Astrocyte (in vitro differentiated cells and primary cell): ENCODE results near the gene RBL2. TPM values are rescaled to one million over a fixed set of nuclear protein-coding genes. Genes with fewer than 3 reads are reported as not detected.

Source experiments
- DNase-seq: peaks from one replicate; pipeline ENCODE4 v3.0.0-alpha.2; 2010; ENCODE audit warnings: low read depth
- FAIRE-seq: peaks from 2 replicates; lab custom pipeline; 2011; peaks lifted over from hg19 to GRCh38; lab: Jason Lieb, UNC
- H2AFZ ChIP-seq: 2 replicates; pipeline ENCODE4 v1.6.0; 2012; ENCODE audit warnings: low read depth, low read length, inconsistent platforms
- H3K27ac ChIP-seq: 2 replicates; pipeline ENCODE4 v1.5.1; 2011; ENCODE audit warnings: low read depth, low read length, inconsistent platforms
- H3K27me3 ChIP-seq: 2 replicates; pipeline ENCODE4 v1.6.0; 2011; ENCODE audit warnings: low read length, inconsistent platforms; ENCODE audit not compliant: insufficient read depth
- H3K36me3 ChIP-seq: 2 replicates; pipeline ENCODE4 v1.5.1; 2011; ENCODE audit warnings: low read length, inconsistent platforms; ENCODE audit not compliant: insufficient read depth
- H3K4me1 ChIP-seq: 2 replicates; pipeline ENCODE4 v1.5.1; 2011; ENCODE audit warnings: low read length, inconsistent platforms; ENCODE audit not compliant: insufficient read depth
- H3K4me2 ChIP-seq: 2 replicates; pipeline ENCODE4 v1.6.0; 2012; ENCODE audit warnings: low read length, inconsistent platforms
- H3K4me3 ChIP-seq: 2 replicates; pipeline ENCODE4 v1.5.1; 2011; ENCODE audit warnings: low read depth, mild to moderate bottlenecking, low read length, inconsistent platforms; ENCODE audit not compliant: insufficient read depth
- H3K79me2 ChIP-seq: 2 replicates; pipeline ENCODE4 v1.6.0; 2012; ENCODE audit warnings: mild to moderate bottlenecking, low read length, inconsistent platforms; ENCODE audit not compliant: insufficient read depth
- H3K9ac ChIP-seq: 2 replicates; pipeline ENCODE4 v1.6.0; 2012; ENCODE audit warnings: mild to moderate bottlenecking, low read length, inconsistent platforms
- H3K9me3 ChIP-seq: 2 replicates; pipeline ENCODE4 v1.5.1; 2012; ENCODE audit warnings: low read depth, mild to moderate bottlenecking, low read length, inconsistent platforms; ENCODE audit not compliant: insufficient read depth
- H4K20me1 ChIP-seq: 2 replicates; pipeline ENCODE4 v1.6.0; 2012; ENCODE audit warnings: low read length, inconsistent platforms; ENCODE audit not compliant: insufficient read depth
- H3K27ac Mint-ChIP-seq: one replicate; pipeline ENCODE4 v1.8.0; 2021; ENCODE audit warnings: mild to moderate bottlenecking, mixed read lengths; ENCODE audit not compliant: unreplicated experiment
- H3K27me3 Mint-ChIP-seq: one replicate; pipeline ENCODE4 v1.8.0; 2021; ENCODE audit warnings: low read depth, mixed read lengths; ENCODE audit not compliant: unreplicated experiment
- H3K36me3 Mint-ChIP-seq: one replicate; pipeline ENCODE4 v1.8.0; 2021; ENCODE audit warnings: low read depth, mixed read lengths; ENCODE audit not compliant: unreplicated experiment
- H3K4me1 Mint-ChIP-seq: one replicate; pipeline ENCODE4 v1.8.0; 2021; ENCODE audit warnings: low read depth, mixed read lengths; ENCODE audit not compliant: unreplicated experiment
- H3K4me3 Mint-ChIP-seq: one replicate; pipeline ENCODE4 v1.8.0; 2021; ENCODE audit warnings: mild to moderate bottlenecking, moderate library complexity, mixed read lengths; ENCODE audit not compliant: unreplicated experiment
- H3K9me3 Mint-ChIP-seq: one replicate; pipeline ENCODE4 v1.8.0; 2021; ENCODE audit warnings: mild to moderate bottlenecking, mixed read lengths; ENCODE audit not compliant: unreplicated experiment
- EZH2 ChIP-seq: IDR thresholded peaks from 2 replicates; pipeline ENCODE4 v1.6.1; 2012; ENCODE audit warnings: mild to moderate bottlenecking, low read length, inconsistent platforms; ENCODE audit not compliant: insufficient read depth
- total RNA-seq: library from RNA; stranded (reverse); gene quantifications from 2 replicates; pipeline ENCODE4 v1.2.1, GENCODE V29; 2021
- TF ChIP-seq, protein P1 (sequence below): IDR thresholded peaks from 2 replicates; pipeline ENCODE4 v1.5.1; 2011; ENCODE audit warnings: low read depth, mild to moderate bottlenecking, inconsistent platforms, low read length, moderate library complexity; ENCODE audit not compliant: insufficient read depth

Gene RBL2
- total RNA-seq, 1 donor from 2014 or later: 24.4 TPM

DNA sequence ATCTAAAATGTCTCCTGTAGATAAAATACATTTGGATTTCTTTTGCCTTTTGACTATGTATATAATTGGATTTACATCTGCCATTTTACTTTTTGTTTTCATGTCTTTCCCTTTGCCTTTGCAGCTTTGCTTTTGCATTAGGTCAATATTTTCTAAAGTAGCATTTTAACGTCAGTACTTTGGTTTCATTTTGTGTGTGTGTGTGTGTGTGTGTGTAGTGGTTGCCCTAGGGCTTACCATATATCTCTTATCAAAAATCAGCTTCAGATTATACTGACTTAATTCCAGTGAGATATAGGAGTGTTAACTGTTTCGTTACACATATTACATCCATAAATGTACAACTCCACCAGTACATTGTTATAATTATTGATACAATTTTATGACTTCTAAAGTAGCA is 42.6 kb downstream of the RBL2 start:
- no peak overlapping the region for H3K9ac ChIP-seq

DNA sequence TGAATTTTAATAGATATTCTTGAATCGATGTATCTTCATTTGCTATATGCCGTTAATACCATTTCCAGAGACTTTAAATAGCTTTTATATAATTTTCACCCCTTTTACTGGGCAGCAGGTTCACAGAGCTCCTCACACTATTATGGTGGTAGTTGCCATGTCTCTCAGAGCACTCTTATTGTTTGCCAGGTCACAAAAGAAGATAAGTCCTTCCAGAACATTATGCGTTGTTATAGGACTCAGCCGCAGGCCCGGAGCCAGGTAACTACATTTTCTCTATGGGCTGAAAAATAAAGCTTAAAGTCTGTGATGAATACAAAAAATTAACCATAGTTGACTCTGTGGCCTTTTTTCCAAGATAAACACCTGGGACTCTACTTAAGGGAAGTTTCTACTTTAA is 44.7 kb downstream of the RBL2 start:
- Histone ChIP-seq H4K20me1 (no peaks in the 10 kb centered on the region), H3K79me2 (no peaks in the 10 kb centered on the region), H3K9me3 (no peaks in the 10 kb centered on the region), H3K4me3 (no peak overlapping the region), H3K36me3 (peaks cover 21% of the 10 kb centered on the region), H2AFZ (no peak overlapping the region), H3K27me3 (no peaks in the 10 kb centered on the region), H3K4me2 (no peak overlapping the region), H3K9ac (no peak overlapping the region), H3K4me1 (no peaks in the 10 kb centered on the region), H3K27ac (no peak overlapping the region)
- H3K9me3 Mint-ChIP-seq: no peaks in the 10 kb centered on the region
- H3K27ac Mint-ChIP-seq: no peak overlapping the region
- TF ChIP-seq, protein P1, sequence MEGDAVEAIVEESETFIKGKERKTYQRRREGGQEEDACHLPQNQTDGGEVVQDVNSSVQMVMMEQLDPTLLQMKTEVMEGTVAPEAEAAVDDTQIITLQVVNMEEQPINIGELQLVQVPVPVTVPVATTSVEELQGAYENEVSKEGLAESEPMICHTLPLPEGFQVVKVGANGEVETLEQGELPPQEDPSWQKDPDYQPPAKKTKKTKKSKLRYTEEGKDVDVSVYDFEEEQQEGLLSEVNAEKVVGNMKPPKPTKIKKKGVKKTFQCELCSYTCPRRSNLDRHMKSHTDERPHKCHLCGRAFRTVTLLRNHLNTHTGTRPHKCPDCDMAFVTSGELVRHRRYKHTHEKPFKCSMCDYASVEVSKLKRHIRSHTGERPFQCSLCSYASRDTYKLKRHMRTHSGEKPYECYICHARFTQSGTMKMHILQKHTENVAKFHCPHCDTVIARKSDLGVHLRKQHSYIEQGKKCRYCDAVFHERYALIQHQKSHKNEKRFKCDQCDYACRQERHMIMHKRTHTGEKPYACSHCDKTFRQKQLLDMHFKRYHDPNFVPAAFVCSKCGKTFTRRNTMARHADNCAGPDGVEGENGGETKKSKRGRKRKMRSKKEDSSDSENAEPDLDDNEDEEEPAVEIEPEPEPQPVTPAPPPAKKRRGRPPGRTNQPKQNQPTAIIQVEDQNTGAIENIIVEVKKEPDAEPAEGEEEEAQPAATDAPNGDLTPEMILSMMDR: no peak
- no peak for TF ChIP-seq EZH2
- no peaks in the 10 kb centered on the region for H3K27me3 Mint-ChIP-seq
- no peak for FAIRE-seq
- H3K4me1 Mint-ChIP-seq: no peaks in the 10 kb centered on the region
- H3K36me3 Mint-ChIP-seq: peaks cover 10% of the 10 kb centered on the region
- DNase-seq: no peak
- no peak overlapping the region for H3K4me3 Mint-ChIP-seq

More for the DNA sequence above, 42.6 kb downstream of the RBL2 start:
- FAIRE-seq (no peak), DNase-seq (no peak)
- H4K20me1 ChIP-seq: no peaks in the 10 kb centered on the region
- Mint-ChIP-seq H3K27me3 (no peaks in the 10 kb centered on the region), H3K9me3 (no peaks in the 10 kb centered on the region), H3K36me3 (peaks cover 10% of the 10 kb centered on the region), H3K4me3 (no peak overlapping the region), H3K4me1 (no peaks in the 10 kb centered on the region), H3K27ac (no peak overlapping the region)
- H3K36me3 ChIP-seq: peaks cover 18% of the 10 kb centered on the region
- H3K4me2 ChIP-seq: no peak overlapping the region
- no peaks in the 10 kb centered on the region for H3K9me3 ChIP-seq
- TF ChIP-seq EZH2: no peak
- TF ChIP-seq, protein P1: no peak
- no peak overlapping the region for H2AFZ ChIP-seq
- no peaks in the 10 kb centered on the region for H3K79me2 ChIP-seq
- H3K27me3 ChIP-seq: no peaks in the 10 kb centered on the region
- H3K4me1 ChIP-seq: no peaks in the 10 kb centered on the region
- H3K27ac ChIP-seq: no peak overlapping the region
- no peak overlapping the region for H3K4me3 ChIP-seq

DNA sequence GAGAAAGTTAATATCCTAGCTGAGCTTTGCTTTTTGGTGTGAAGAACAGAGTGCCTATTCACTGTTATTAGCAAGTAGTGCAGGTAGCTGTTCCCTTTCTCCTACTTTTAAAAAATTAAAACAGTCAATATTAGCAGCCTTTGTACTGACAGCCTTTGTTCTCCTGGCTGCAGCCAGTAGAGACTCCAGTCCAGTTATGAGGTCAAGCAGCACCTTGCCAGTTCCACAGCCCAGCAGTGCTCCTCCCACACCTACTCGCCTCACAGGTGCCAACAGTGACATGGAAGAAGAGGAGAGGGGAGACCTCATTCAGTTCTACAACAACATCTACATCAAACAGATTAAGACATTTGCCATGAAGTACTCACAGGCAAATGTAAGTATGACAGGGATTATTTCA is 46.1 kb downstream of the RBL2 start:
- TF ChIP-seq, protein P1: no peak
- no peak for TF ChIP-seq EZH2
- H3K36me3 ChIP-seq: peaks cover 25% of the 10 kb centered on the region
- H2AFZ ChIP-seq: no peak overlapping the region
- no peak overlapping the region for H3K27ac ChIP-seq
- Mint-ChIP-seq H3K9me3 (no peaks in the 10 kb centered on the region), H3K36me3 (peaks cover 10% of the 10 kb centered on the region), H3K27ac (no peak overlapping the region), H3K4me3 (no peak overlapping the region), H3K4me1 (no peaks in the 10 kb centered on the region), H3K27me3 (no peaks in the 10 kb centered on the region)
- no peak overlapping the region for H3K4me3 ChIP-seq
- H3K79me2 ChIP-seq: no peaks in the 10 kb centered on the region
- no peaks in the 10 kb centered on the region for H3K9me3 ChIP-seq
- FAIRE-seq (no peak), DNase-seq (no peak)
- no peaks in the 10 kb centered on the region for H3K27me3 ChIP-seq
- H4K20me1 ChIP-seq: no peaks in the 10 kb centered on the region
- H3K4me1 ChIP-seq: no peaks in the 10 kb centered on the region
- no peak overlapping the region for H3K9ac ChIP-seq
- H3K4me2 ChIP-seq: no peak overlapping the region
